Endothelial cell of umbilical vein (primary cell): ENCODE measurements around the gene PLIN5. TPM values are rescaled to one million over a fixed set of nuclear protein-coding genes. Genes with fewer than 3 reads are reported as not detected.

ENCODE experiments used
- BruUV-seq: library from RNA; stranded (reverse); fragments of 400-500 nt; replicated peaks from 2 replicates; lab custom pipeline; 2021; lab: Mats Ljungman, UMichigan
- CTCF ChIA-PET: fragments of 300-600, 350-600 bp; sonication (Branson Sonifier 250); formaldehyde crosslinking; loops from one replicate; lab custom pipeline; 2021; ENCODE audit warnings: antibody characterized with exemption, inconsistent platforms; lab: Charles Lee
- POLR2A ChIA-PET: fragments of 300-600, 350-600 bp; sonication (Branson Sonifier 250); formaldehyde crosslinking; loops from one replicate; lab custom pipeline; 2021; ENCODE audit warnings: antibody characterized with exemption, inconsistent platforms; lab: Charles Lee
- DNase-seq: peaks from one replicate; pipeline ENCODE4 v3.0.0-alpha.2; 2011; ENCODE audit warnings: low read depth, low spot score
- FAIRE-seq: peaks from 2 replicates; lab custom pipeline; 2011; peaks lifted over from hg19 to GRCh38; lab: Jason Lieb, UNC
- H2AFZ ChIP-seq: 2 replicates; pipeline ENCODE4 v1.6.0; 2012; ENCODE audit warnings: low read depth, low read length, control low read depth, inconsistent platforms
- H3K27ac ChIP-seq: 2 replicates; pipeline ENCODE4 v1.5.1; 2011; ENCODE audit warnings: low read depth, mild to moderate bottlenecking, control low read depth, low read length, moderate library complexity; ENCODE audit not compliant: insufficient read depth
- H3K27me3 ChIP-seq, 2 experiments: 2 replicates each; pipeline versions ENCODE4 v1.6.0 to v1.6.1; 2011; ENCODE audit warnings: low read length in 2 of 2, mixed read lengths in 1 of 2; ENCODE audit not compliant: control insufficient read depth in 2 of 2, insufficient read depth in 2 of 2
- H3K36me3 ChIP-seq, 2 experiments: 2 replicates in 1 of 2; 3 replicates in 1 of 2; pipeline ENCODE4 v1.5.1; 2011; ENCODE audit warnings: low read length in 2 of 2, mild to moderate bottlenecking in 1 of 2, moderate library complexity in 1 of 2; ENCODE audit not compliant: control insufficient read depth in 2 of 2, insufficient read depth in 2 of 2; ENCODE audit errors: extremely low read depth in 1 of 2
- H3K4me1 ChIP-seq: 3 replicates; pipeline ENCODE4 v1.5.1; 2011; ENCODE audit warnings: mild to moderate bottlenecking, low read length; ENCODE audit not compliant: control insufficient read depth, insufficient read depth; ENCODE audit errors: extremely low read depth
- H3K4me2 ChIP-seq: 2 replicates; pipeline ENCODE4 v1.6.1; 2011; ENCODE audit warnings: low read length, control low read depth, mixed read lengths; ENCODE audit not compliant: insufficient read depth
- H3K4me3 ChIP-seq, 3 experiments: fragments of 200-600 bp in 1 of 3; sonication (generic), shearing (Covaris generic) in 1 of 3; replicated peaks in 1 of 3; 2 replicates each; pipeline ENCODE4 v1.5.1; 2011 to 2016; ENCODE audit warnings: control low read depth in 3 of 3, low read length in 3 of 3, mild to moderate bottlenecking in 2 of 3, inconsistent platforms in 1 of 3, low read depth in 1 of 3, moderate library complexity in 1 of 3; ENCODE audit not compliant: insufficient read depth in 1 of 3
- H3K79me2 ChIP-seq: 2 replicates; pipeline ENCODE4 v1.6.0; 2012; ENCODE audit warnings: low read length, inconsistent platforms; ENCODE audit not compliant: control insufficient read depth, insufficient read depth
- H3K9ac ChIP-seq: replicated peaks from 2 replicates; pipeline ENCODE3; 2011; ENCODE audit warnings: low read length, control low read depth; ENCODE audit not compliant: insufficient read depth; ENCODE audit errors: extremely low read depth
- H3K9me1 ChIP-seq: replicated peaks from 3 replicates; pipeline ENCODE4 v1.6.0; 2011; ENCODE audit warnings: mild to moderate bottlenecking, low read length; ENCODE audit not compliant: control insufficient read depth, insufficient read depth; ENCODE audit errors: extremely low read depth
- H3K9me3 ChIP-seq: replicated peaks from 2 replicates; pipeline ENCODE4 v1.5.1; 2012; ENCODE audit warnings: low read length, inconsistent platforms; ENCODE audit not compliant: control insufficient read depth, insufficient read depth
- H4K20me1 ChIP-seq: replicated peaks from 2 replicates; pipeline ENCODE3; 2011; ENCODE audit warnings: mild to moderate bottlenecking, low read length; ENCODE audit not compliant: control insufficient read depth, insufficient read depth; ENCODE audit errors: extremely low read depth
- CTCF ChIP-seq, 2 donors: IDR thresholded peaks; 1 replicate in 1 of 2; 2 replicates in 1 of 2; pipeline ENCODE4 v1.5.1; 2011; ENCODE audit warnings: low read length in 2 of 2, mild to moderate bottlenecking in 2 of 2, moderate library complexity in 2 of 2, control low read depth in 1 of 2, inconsistent platforms in 1 of 2, low read depth in 1 of 2; ENCODE audit not compliant: insufficient read depth in 1 of 2; ENCODE audit errors: extremely low read depth in 1 of 2
- EZH2 ChIP-seq: IDR thresholded peaks from 2 replicates; pipeline ENCODE4 v1.6.1; 2012; ENCODE audit warnings: borderline replicate concordance, low read depth, mild to moderate bottlenecking, moderate library complexity, low read length, inconsistent platforms; ENCODE audit not compliant: severe bottlenecking
- FOS ChIP-seq: IDR thresholded peaks from 2 replicates; pipeline ENCODE4 v1.6.1; 2011; ENCODE audit warnings: mild to moderate bottlenecking, low read length, moderate library complexity, borderline replicate concordance; ENCODE audit not compliant: insufficient read depth
- GATA2 ChIP-seq: IDR thresholded peaks from 2 replicates; pipeline ENCODE4 v1.7.0; 2011; ENCODE audit warnings: low read depth, mild to moderate bottlenecking, moderate library complexity, mixed read lengths, low read length; ENCODE audit not compliant: insufficient read length, insufficient read depth
- JUN ChIP-seq: IDR thresholded peaks from 2 replicates; pipeline ENCODE4 v1.6.1; 2011; ENCODE audit warnings: borderline replicate concordance, low read depth; ENCODE audit not compliant: insufficient read length, insufficient read depth
- MYC ChIP-seq: IDR thresholded peaks from one replicate; pipeline ENCODE4 v1.6.1; 2011; ENCODE audit warnings: mild to moderate bottlenecking, low read depth, low read length
- POLR2A ChIP-seq: IDR thresholded peaks from 2 replicates; pipeline ENCODE4 v1.6.1; 2012; ENCODE audit warnings: low read depth, mild to moderate bottlenecking, control low read depth, low read length
- POLR2AphosphoS5 ChIP-seq: IDR thresholded peaks from 2 replicates; pipeline ENCODE4 v1.6.1; 2012; ENCODE audit warnings: low read depth, mild to moderate bottlenecking, control low read depth, low read length, moderate library complexity; ENCODE audit not compliant: insufficient read depth
- dilution Hi-C: fragments of 300-500 bp; cut with MboI; formaldehyde crosslinking; loops from one replicate; pipeline ENCODE4 v1.15.0; 2019; ENCODE audit warnings: low sequenced_read_pairs; ENCODE audit not compliant: extremely low pct_ligation_motif_present
- intact Hi-C: fragments of 100-400 bp; cut with micrococcal nuclease; formaldehyde crosslinking; loops from one replicate; pipeline ENCODE4 v1.10.0; 2022
- polyA plus RNA-seq, 4 experiments: library from polyadenylated mRNA; depleted of rRNA in 3 of 4; stranded (reverse) in 3 of 4; unstranded in 1 of 4; fragments of >200 nt; gene quantifications; 2 replicates each; pipeline versions ENCODE4 v1.2.1 to v1.2.3, GENCODE V29; 2011 to 2012; ENCODE audit warnings: missing spikeins in 1 of 4
- total RNA-seq: library from RNA; stranded (reverse); gene quantifications from 2 replicates; pipeline ENCODE4 v1.2.3, GENCODE V29; 2021
- TF ChIP-seq, protein P1 (sequence below): IDR thresholded peaks from 2 replicates; pipeline ENCODE4 v1.6.1; 2011; ENCODE audit not compliant: insufficient read depth, insufficient read length

The PLIN5 gene
- total and polyA plus RNA-seq, 2 donors (not counting 3 experiments of a cell fraction or from before 2014, with no cell fraction given) = 0.17 to 0.24 TPM

DNA sequence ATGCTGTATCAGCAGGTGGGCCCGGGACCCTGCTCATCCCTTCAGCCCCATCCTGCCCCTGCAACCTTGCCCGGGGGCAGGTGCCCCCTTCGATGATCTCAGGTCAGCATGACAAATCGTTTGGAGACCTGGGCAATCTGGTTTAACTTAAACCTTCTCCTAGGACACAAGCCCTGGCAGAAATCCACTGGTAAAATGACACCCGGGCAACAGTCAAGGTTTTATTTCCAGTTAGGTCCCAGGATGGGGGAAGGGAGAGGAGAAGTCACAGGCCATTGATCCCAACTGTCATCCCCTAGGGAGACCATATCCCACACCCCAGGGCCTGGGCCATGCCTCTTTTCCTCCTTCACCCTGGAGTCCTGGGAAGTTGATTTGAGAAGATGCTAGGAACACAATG lies 1.8 kb upstream of the PLIN5 start:
- Histone ChIP-seq H3K4me2 (no peak overlapping the region), H3K27ac (no peak overlapping the region), H3K27me3 (no peaks in the 10 kb centered on the region), H3K9ac (no peak overlapping the region), H2AFZ (no peak overlapping the region), H4K20me1 (no peaks in the 10 kb centered on the region), H3K4me1 (peaks cover 11% of the 10 kb centered on the region), H3K9me3 (no peaks in the 10 kb centered on the region), H3K9me1 (no peaks in the 10 kb centered on the region), H3K4me3 (no peak overlapping the region), H3K79me2 (no peaks in the 10 kb centered on the region), H3K36me3 (no peaks in the 10 kb centered on the region)
- no peak for TF ChIP-seq JUN
- no peak for TF ChIP-seq GATA2
- TF ChIP-seq POLR2A = no peak
- no peak for TF ChIP-seq EZH2
- no peak for TF ChIP-seq MYC
- TF ChIP-seq, protein P1, sequence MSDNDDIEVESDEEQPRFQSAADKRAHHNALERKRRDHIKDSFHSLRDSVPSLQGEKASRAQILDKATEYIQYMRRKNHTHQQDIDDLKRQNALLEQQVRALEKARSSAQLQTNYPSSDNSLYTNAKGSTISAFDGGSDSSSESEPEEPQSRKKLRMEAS = no peak
- TF ChIP-seq FOS = no peak
- TF ChIP-seq CTCF (IDR thresholded peaks at IDR 0.05; ENCODE audit: extremely low read depth in 1 of 2, insufficient read depth in 1 of 2, low read depth in 1 of 2, low read length in 2 of 2) = no peak
- no peak for TF ChIP-seq POLR2AphosphoS5
- intact Hi-C loops (no loop called here), dilution Hi-C loops (no loop called here)
- POLR2A ChIA-PET = no interaction called here
- DNase-seq (no peak), FAIRE-seq (no peak)
- no TSS peak for BruUV-seq
- CTCF ChIA-PET = interaction anchor here (4.1 kb wide), 1 partner anchor 13 kb away, joined by 92 read pairs; no protein-coding TSS in a partner anchor
